Measurements from ENCODE around the gene PIEZO1.

PIEZO1 gene

DNA sequence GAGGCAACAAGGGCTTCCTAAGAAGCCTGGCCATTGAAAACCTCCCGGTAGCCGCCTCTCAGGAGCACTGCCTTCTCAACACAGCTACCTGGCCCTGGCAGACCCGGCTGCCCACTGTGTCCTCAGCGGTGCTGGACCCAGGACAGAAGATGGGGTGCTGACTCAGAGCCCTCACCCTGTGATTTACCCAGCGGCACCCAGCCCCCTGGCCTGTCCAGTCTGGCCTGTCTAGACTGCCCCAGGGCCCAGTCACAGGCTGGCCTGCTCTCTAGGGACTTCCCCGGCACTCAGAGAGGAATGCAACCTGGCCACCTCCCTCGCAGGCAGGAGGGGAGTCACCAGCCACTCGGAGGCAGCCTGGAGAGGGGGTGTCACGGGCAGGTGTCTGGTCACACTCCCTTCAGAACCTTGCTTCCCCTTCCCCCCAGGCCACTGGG is 20.1 kb downstream of the PIEZO1 start:
- DNase-seq, result no peak

GRCh38 chr16:88764080-88764479 is 20.9 kb downstream of the PIEZO1 start:
- no peak for DNase-seq

DNA sequence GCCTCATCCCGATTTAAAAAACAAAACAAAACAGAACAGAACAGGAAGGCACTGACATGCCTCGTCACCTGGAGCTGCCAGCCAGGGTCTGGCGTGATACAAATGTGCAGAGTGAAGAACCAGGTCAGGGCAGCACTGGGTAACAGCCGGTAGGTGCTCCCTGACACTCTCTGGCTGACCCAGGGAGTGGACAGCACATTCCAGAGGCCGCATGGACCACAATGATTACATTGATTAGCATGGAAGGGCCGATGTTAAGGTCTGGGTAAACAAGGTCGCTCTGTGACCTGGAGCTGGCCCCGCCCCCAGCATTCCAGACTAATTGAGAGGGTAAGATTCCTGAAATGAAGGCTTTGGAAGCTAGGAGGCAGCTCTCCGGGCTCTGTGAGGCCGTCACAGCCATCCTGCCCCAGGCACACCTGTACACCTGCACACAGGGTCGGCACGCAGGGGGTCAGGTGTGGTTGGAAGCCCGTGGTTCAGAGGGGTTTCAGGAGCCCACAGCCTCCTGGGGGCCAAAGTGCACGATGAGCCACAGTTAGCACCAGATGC is 21.4 kb downstream of the PIEZO1 start:
- DNase-seq, result no peak

DNA sequence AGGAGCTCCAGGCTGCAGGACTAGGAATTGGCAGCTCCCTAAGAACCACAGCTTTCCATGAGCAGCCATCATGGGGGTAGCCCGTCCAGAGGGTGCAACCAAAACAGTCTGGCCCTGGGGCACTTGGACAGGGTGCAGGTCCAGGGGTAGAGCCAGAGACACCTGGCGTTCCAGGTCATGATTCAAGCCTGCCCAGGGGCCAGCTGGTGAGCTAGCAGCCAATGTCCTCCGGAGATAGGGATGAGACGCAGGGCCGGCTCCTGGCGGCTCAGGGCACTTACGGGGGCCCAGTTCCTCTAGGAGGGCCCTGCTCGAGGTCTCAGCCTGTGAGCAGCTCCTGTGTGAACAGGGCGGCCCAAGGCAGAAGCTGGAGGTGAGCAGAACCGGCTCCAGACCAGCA is 22.1 kb downstream of the PIEZO1 start:
- no peak for DNase-seq

DNA sequence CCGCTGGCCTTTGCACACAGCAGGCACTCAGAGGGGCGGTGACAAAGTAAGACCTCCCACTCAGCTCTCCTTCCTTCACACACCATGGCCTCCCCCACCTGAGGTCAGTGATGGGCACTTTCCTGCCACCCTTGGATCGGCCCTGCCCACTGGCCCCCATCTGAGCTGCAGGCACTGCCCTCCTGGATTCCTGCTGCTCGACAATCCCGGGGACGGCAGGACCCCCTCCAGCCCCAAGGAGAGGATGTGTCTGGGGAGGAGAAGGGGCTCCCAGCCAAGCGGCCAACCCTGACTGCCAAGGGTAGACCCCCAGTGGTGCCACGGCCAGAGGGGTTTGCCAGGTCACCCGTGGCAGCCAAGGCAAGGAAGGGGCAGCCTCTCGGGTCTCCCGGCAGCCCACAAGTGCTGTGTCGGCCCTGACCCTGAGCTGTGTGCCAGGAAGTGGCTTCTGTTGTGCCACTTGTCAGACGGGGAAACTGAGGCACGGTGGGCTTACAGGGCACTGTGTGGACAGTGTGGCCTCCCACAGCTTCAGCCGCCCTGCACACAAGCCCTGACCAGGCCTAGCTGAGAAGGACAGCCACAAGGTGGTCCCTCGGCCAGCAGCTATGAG is 22.7 kb downstream of the PIEZO1 start:
- no peak for DNase-seq

DNA sequence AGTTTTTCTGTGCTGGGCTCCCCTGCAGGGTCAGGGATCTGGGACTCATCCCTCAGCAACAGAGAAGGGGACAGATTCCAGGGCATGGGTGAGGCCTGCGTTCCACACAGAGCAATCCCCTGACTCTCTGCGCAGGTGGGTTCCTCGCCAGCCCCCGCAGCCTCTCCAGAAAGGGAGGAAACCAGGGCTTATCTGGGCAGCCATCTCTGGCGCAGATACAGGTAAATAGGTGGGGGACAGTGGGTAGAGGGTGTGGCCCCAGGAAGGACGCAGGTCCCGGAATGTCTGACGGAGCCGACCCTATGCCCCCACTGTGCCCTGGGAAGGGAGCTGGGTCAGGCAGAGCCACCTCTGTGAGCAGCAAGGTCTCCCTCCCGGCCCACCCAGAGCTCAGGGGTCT is 23.2 kb downstream of the PIEZO1 start:
- no peak for DNase-seq

- no peak for DNase-seq
Observed at GRCh38 chr16:88761143-88761534, 23.9 kb downstream of the PIEZO1 start.

DNA sequence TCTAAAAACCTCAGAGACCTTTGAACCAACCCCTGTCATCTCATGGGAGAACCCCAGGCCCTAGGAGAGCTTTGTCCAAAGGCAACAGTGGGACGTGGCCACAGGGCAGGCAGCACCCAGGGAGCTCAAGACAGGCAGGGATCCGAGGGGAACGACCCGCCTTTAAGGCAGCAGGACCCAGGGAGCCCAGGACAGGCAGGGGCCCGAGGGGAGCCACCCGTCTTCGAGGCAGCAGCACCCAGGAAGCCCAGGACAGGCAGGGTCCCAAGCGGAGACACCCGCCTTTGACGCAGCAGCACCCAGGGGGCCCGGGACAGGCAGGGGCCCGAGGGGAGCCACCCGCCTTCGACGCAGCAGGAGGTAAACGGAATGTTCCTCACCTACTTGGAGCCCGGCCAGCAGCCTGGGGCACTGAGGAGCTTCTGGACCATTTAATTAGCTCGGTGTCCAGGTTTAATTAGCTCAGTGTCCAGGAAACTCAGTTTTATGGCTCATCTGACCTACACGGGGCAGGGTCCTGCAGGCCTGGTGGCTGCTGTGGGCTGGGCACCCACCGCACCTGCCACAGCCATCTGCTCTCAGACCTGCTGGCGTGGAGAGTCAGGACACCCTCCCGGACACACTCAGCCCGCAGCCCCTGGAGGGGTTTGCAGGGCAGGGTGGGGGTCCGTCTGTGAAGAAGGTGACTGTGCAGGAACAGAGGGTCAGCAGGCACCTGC is 24.4 kb downstream of the PIEZO1 start:
- no peak for DNase-seq

DNA sequence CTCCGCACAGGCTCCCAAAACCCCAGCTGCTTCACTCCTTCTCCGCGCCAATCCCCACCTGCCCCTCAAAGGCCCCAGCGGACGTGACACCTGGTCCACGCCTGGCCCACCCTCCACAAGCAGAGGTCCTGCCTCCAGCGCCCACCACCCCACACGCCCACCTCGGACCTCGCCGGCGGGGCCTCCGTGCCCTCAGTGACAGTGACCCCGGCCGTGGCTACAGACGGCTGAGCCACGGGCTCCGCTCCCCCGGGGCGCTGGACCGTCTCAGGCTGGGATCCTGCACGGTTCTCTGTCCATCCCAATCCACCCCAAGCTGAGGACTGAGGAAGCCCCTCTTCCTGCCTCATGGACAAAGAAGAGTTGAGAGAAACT is 25.1 kb downstream of the PIEZO1 start:
- DNase-seq, result no peak

GRCh38 chr16:88759245-88759975 is 25.6 kb downstream of the PIEZO1 start:
- DNase-seq, result no peak

GRCh38 chr16:88758944-88759244 is 26.1 kb downstream of the PIEZO1 start:
- DNase-seq, result no peak

DNA sequence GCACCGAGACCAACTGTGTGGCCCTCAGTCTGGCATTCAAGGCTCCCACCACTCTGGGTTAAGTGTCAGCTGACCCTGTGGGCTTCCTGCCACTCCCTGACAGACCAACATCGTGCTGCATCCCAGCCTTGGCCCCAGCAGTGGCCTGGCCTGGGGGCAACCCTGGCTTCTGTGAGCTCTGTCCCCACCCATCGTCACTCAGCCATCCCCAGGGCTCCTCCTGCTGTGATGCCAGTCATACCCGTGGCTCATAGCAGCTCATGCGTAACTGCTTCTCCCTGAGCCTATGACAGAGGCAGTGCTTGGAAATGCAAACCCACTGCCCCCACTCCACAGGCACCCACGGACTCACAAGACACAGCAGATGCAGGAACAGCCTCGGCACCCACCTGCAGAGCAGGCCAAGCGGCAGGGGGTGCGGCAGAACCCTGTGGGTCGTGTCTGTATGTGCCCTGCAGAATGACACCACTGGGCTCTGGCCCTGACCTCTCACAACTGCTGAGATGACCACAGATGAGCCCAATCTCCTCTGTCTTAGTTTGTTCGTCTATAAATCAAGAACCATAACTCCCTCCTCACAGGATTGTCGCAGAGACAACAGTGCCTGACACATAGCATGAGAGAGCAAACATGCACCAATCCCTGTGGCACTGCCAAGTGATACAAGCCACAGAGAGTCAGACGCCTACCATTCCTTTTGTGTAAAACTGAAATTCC is 26.6 kb downstream of the PIEZO1 start:
- DNase-seq, result no peak

- DNase-seq, result no peak
Observed at GRCh38 chr16:88755745-88756443, 29.1 kb downstream of the PIEZO1 start.

DNA sequence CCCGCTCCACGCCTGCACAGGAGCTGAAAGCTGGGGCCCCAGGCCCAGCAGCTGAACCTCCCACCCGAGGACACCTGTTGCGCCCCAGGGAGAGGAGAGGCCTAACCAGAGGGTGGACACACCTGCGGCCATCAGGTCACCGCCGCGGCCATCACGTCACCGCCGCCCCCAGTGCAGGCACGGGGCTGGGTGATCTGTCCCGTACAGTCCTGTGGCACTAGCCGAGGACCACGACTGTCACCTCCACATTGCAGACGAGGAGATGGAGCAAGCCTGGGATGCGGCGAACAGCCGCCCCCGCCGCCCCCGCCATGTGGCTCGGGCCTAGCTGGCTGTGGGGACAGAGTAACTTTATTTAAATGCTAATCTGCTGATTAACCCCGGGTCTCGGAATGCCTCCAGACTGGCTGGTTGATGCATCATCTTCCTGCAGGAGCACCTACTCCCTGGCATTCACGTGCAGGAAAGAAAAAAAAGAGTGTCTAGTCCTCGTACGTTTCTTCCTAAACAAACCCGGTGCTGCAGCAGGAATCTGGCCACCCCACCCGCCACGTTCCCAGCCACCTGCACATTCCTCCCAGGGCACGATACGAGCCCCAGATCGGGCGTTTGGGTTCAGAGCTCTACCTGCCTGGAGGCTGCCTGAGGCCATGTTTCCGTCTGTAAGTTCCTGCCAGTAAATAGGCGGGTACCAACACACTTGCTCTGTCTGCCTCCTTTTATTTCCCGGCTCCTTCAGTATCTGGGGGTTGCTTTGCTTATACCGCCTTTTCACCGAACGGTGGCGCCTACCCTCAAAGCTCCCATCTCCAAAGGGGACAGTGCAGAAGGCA is 29.9 kb downstream of the PIEZO1 start:
- no peak for DNase-seq

GRCh38 chr16:88754109-88754911 is 30.7 kb downstream of the PIEZO1 start:
- no peak for DNase-seq

DNA sequence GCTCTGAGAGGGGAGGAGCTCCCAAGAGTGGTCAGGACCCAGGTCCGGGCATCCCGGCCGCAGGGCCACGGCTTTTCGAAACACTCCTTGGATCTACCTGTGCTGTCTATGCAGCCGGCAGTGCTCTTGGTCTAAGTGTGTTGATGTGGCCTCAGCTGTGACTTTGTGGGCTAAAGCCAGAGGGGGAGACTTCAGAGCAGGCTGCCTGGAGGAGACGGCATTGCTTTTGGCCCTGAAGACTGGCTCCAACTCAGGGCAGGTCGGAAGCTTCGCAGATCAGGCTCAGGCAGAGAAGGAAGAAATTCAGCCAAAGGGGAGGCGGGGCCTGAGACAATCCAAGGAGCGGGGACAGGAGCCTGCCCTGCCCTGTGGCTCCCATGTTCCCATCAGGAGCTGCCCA is 31.4 kb downstream of the PIEZO1 start:
- no peak for DNase-seq

DNA sequence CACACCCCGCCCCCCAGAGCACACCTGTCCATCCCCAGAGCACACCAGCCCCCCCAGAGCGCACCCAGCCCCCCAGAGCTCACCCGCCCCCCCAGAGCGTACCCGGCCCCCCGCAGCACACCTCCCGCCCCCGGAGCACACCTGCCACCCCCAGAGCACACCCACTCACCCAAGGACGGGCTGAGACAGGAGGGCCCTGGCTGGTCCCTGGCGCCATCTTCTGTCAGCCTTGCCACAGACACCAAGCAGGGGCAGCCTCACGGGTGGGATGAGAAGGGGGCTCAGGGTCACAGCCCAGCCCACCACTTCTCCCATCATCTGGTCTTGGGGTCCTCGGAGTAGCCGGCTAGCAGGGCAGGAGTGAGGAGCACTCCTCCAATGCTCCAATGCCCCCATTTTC is 31.8 kb downstream of the PIEZO1 start:
- DNase-seq, result no peak

GRCh38 chr16:88752386-88753002 is 32.5 kb downstream of the PIEZO1 start:
- DNase-seq, result no peak

DNA sequence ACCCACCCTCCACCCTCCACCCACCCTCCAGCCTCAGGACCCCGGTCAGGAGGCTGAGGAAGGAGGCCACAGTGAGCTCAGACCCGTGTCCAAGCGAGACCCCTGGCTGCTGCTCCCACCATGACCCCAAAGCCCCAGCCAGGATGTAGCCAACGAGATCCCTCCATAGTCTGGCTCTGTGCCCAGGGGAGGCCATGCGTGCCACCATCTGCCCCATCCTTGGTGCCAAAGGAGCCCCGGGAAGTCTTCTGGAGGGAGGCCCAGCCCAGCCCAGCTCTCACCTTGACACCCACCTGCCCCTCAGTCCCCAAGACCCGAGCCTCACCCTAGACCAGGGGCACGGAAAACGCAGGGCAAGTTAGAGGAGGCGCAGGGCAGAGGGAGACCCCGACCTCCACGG is 34.2 kb downstream of the PIEZO1 start:
- no peak for DNase-seq

- DNase-seq, result no peak
Observed at GRCh38 chr16:88749358-88749757, 35.7 kb downstream of the PIEZO1 start.

- no peak for DNase-seq
Observed at GRCh38 chr16:88748364-88748763, 36.7 kb downstream of the PIEZO1 start.

Measured in SIG-M5 (cell line).